ENCODE measurements around the gene EIF2S2.

GRCh38 chr20:34091637-34092200 lies 20.3 kb downstream of the EIF2S2 start:
- TF ChIP-seq CTCF (conservative IDR thresholded peaks at IDR 0.05 in 1 of 2, IDR thresholded peaks at IDR 0.05 in 1 of 2; ENCODE audit: low read depth in 1 of 2, low read length in 2 of 2) (no peak), EZH2 (IDR thresholded peaks at IDR 0.05; ENCODE audit: low read length, missing control alignments) (no peak)
